NCI-H187 treated with DMSO at 0.1 percent for 48 hours (cell line): ENCODE data around the gene SMCO2.
"Not testable (repeated sequence)": the region's sequence is repeated elsewhere in the genome, so short reads cannot be mapped to it uniquely, and the experiment has no call there.

ENCODE experiments used
- DNase-seq: peaks from one replicate; lab custom pipeline; 2025; lab: John Stamatoyannopoulos, UW

SMCO2 gene

GRCh38 chr12:27527512-27527911, 81.0 kb downstream of the SMCO2 start:
- no peak for DNase-seq

GRCh38 chr12:27528788-27529187, 82.3 kb downstream of the SMCO2 start:
- no peak for DNase-seq

GRCh38 chr12:27530157-27530922, 83.8 kb downstream of the SMCO2 start:
- DNase-seq = no peak

- DNase-seq = no peak
Observed at GRCh38 chr12:27531896-27532295, 85.4 kb downstream of the SMCO2 start.

- no peak for DNase-seq
Observed at GRCh38 chr12:27534060-27534764, 87.7 kb downstream of the SMCO2 start.

GRCh38 chr12:27534765-27535161, 88.2 kb downstream of the SMCO2 start:
- no peak for DNase-seq

- no peak for DNase-seq
Observed at GRCh38 chr12:27535318-27535717, 88.8 kb downstream of the SMCO2 start.

GRCh38 chr12:27537855-27538675, 91.5 kb downstream of the SMCO2 start:
- no peak for DNase-seq

GRCh38 chr12:27539191-27539631, 92.7 kb downstream of the SMCO2 start:
- no peak for DNase-seq

GRCh38 chr12:27541031-27541719, 94.6 kb downstream of the SMCO2 start:
- no peak for DNase-seq

GRCh38 chr12:27542628-27543027, 96.1 kb downstream of the SMCO2 start:
- no peak for DNase-seq

- DNase-seq = not testable (repeated sequence)
Observed at GRCh38 chr12:27544858-27545257, 98.3 kb downstream of the SMCO2 start.

- DNase-seq = no peak
Observed at GRCh38 chr12:27545665-27546064, 99.1 kb downstream of the SMCO2 start.

GRCh38 chr12:27547592-27547991, 101.1 kb downstream of the SMCO2 start:
- no peak for DNase-seq

GRCh38 chr12:27548301-27549199, 102.0 kb downstream of the SMCO2 start:
- peak; percentile 84 for DNase-seq

GRCh38 chr12:27549236-27549800, 102.8 kb downstream of the SMCO2 start:
- no peak for DNase-seq

- no peak for DNase-seq
Observed at GRCh38 chr12:27549801-27550652, 103.5 kb downstream of the SMCO2 start.

- no peak for DNase-seq
Observed at GRCh38 chr12:27550653-27550975, 104.1 kb downstream of the SMCO2 start.

GRCh38 chr12:27551172-27551840, 104.8 kb downstream of the SMCO2 start:
- DNase-seq = no peak
